Body of pancreas (tissue), 4 donors: ENCODE data around the gene POU3F3.

Experiments used
- CTCF ChIP-seq, 7 experiments: fragments of 450-650 bp in 4 of 7; fragments of 200-600 bp in 3 of 7; sonication (generic) in 3 of 7; IDR thresholded peaks; one replicate each; pipeline ENCODE4 v1.5.1; 2016 to 2019; ENCODE audit warnings: antibody characterized with exemption in 7 of 7
- POLR2A ChIP-seq, 3 donors: fragments of 450-650 bp; IDR thresholded peaks; one replicate each; pipeline ENCODE4 v1.6.1; 2016; ENCODE audit warnings: antibody characterized with exemption in 3 of 3, mild to moderate bottlenecking in 2 of 3

- TF ChIP-seq CTCF (IDR thresholded peaks at IDR 0.05) (no peak), POLR2A (IDR thresholded peaks at IDR 0.05) (no peak)
Measured at GRCh38 chr2:104850361-104851290, 3.3 kb upstream of the POU3F3 start.
